T-cell (primary cell): ENCODE data around the gene ABCB4. TPM values are rescaled to one million over a fixed set of nuclear protein-coding genes. Genes with fewer than 3 reads are reported as not detected.
"Not testable (repeated sequence)": the region's sequence is repeated elsewhere in the genome, so short reads cannot be mapped to it uniquely, and the experiment has no call there.

Experiments
- ATAC-seq, 4 experiments: fragments of 200-7000 bp in 3 of 4; fragments of 150-1000 bp in 1 of 4; cut with Tn5 transposase; replicated peaks in 1 of 4; 1 replicate in 3 of 4; 2 replicates in 1 of 4; pipeline ENCODE4 v1.10.0; 2021; ENCODE audit warnings: moderate library complexity in 3 of 4, mild to moderate bottlenecking in 2 of 4, moderate number of reproducible peaks in 1 of 4
- CTCF ChIA-PET, 2 donors: fragments of 300-600 bp; sonication (Branson Sonifier 250); formaldehyde crosslinking; loops; one replicate each; lab custom pipeline; 2022; ENCODE audit warnings: antibody characterized with exemption in 2 of 2; lab: Charles Lee
- POLR2A ChIA-PET, 2 donors: fragments of 300-600 bp; sonication (Branson Sonifier 250); formaldehyde crosslinking; loops; one replicate each; lab custom pipeline; 2022; ENCODE audit warnings: antibody characterized with exemption in 2 of 2; lab: Charles Lee
- DNase-seq, 35 experiments: peaks; one replicate each; pipeline versions ENCODE4 v3.0.0 to v3.0.0-alpha.2; 2013 to 2023
- H3K27ac ChIP-seq: one replicate; pipeline ENCODE4 v1.5.1; 2013; ENCODE audit warnings: low read length
- H3K27me3 ChIP-seq, 2 experiments: replicated peaks in 1 of 2; 1 replicate in 1 of 2; 2 replicates in 1 of 2; pipeline versions ENCODE4 v1.6.1 to v1.7.0; 2013; ENCODE audit warnings: low read length in 1 of 2, mixed read lengths in 1 of 2; ENCODE audit not compliant: control insufficient read depth in 2 of 2, insufficient read depth in 2 of 2; ENCODE audit errors: extremely low read depth in 1 of 2
- H3K36me3 ChIP-seq, 2 donors: 1 replicate in 1 of 2; 2 replicates in 1 of 2; pipeline versions ENCODE4 v1.6.1 to v1.7.0; 2013; ENCODE audit warnings: low read length in 1 of 2; ENCODE audit not compliant: control insufficient read depth in 2 of 2, insufficient read depth in 1 of 2; ENCODE audit errors: extremely low read depth in 1 of 2
- H3K4me1 ChIP-seq, 2 experiments: 1 replicate in 1 of 2; 2 replicates in 1 of 2; pipeline versions ENCODE4 v1.6.1 to v1.7.0; 2013; ENCODE audit warnings: low read length in 2 of 2, mixed read lengths in 1 of 2; ENCODE audit not compliant: insufficient read depth in 2 of 2, control insufficient read depth in 1 of 2; ENCODE audit errors: extremely low read depth in 1 of 2
- H3K4me3 ChIP-seq, 2 donors: 1 replicate in 1 of 2; 2 replicates in 1 of 2; pipeline versions ENCODE4 v1.5.1 to v1.7.0; 2013; ENCODE audit warnings: mild to moderate bottlenecking in 2 of 2, low read length in 1 of 2, moderate library complexity in 1 of 2; ENCODE audit not compliant: control insufficient read depth in 1 of 2; ENCODE audit errors: extremely low read depth in 1 of 2
- H3K9me3 ChIP-seq: 2 replicates; pipeline ENCODE4 v1.7.0; 2013
- H3K27ac Mint-ChIP-seq, 2 donors: one replicate each; pipeline ENCODE4 v1.8.0; 2020 to 2021; ENCODE audit warnings: mild to moderate bottlenecking in 2 of 2, mixed read lengths in 2 of 2
- H3K27me3 Mint-ChIP-seq, 2 donors: one replicate each; pipeline ENCODE4 v1.8.0; 2021 to 2022; ENCODE audit warnings: mixed read lengths in 2 of 2
- H3K36me3 Mint-ChIP-seq: one replicate; pipeline ENCODE4 v1.8.0; 2021; ENCODE audit warnings: mixed read lengths
- H3K4me1 Mint-ChIP-seq, 3 donors: one replicate each; pipeline ENCODE4 v1.8.0; 2020 to 2022; ENCODE audit warnings: mixed read lengths in 3 of 3, mild to moderate bottlenecking in 1 of 3
- H3K4me3 Mint-ChIP-seq, 3 donors: one replicate each; pipeline ENCODE4 v1.8.0; 2020 to 2022; ENCODE audit warnings: mild to moderate bottlenecking in 3 of 3, mixed read lengths in 3 of 3, moderate library complexity in 3 of 3
- H3K9me3 Mint-ChIP-seq, 3 donors: one replicate each; pipeline ENCODE4 v1.8.0; 2020 to 2022; ENCODE audit warnings: mixed read lengths in 3 of 3
- WGBS: methylation state at CpG from one replicate; pipeline ENCODE4 v1.1.5; 2013; ENCODE audit warnings: missing lambda C conversion rate; ENCODE audit not compliant: insufficient coverage; 5-methylcytosine and 5-hydroxymethylcytosine counted together
- total RNA-seq, 35 experiments: library from RNA in 6 of 35; stranded (reverse) in 6 of 35; fragments of 120-200 nt in 1 of 35; gene quantifications; one replicate each; pipeline versions ENCODE4 v1.2.1 to v1.2.4 and lab custom pipeline; 2013 to 2026

Gene ABCB4
- total RNA-seq, 5 donors from 2014 or later (not counting 1 experiment from before 2014, with no cell fraction given) = 0.12 to 2.0 (median 0.60) TPM

- ATAC-seq, H3K36me3 ChIP-seq, H3K4me1 Mint-ChIP-seq, H3K4me3 ChIP-seq, DNase-seq, H3K4me3 Mint-ChIP-seq, H3K9me3 Mint-ChIP-seq, POLR2A ChIA-PET, H3K9me3 ChIP-seq, H3K36me3 Mint-ChIP-seq, H3K27ac Mint-ChIP-seq, H3K27ac ChIP-seq, H3K4me1 ChIP-seq: not testable (repeated sequence)
- H3K27me3 Mint-ChIP-seq = peaks cover 11 to 25% of the 10 kb centered on the region in 2 donors
- CTCF ChIA-PET = interaction anchor here in 1 of 2 donors (0.6 to 0.7 kb wide), 2 partner anchors 23 to 554 kb away, joined by 3 read pairs; no protein-coding TSS in a partner anchor
- WGBS = no CpG with 5 or more reads among the region's 3 CpGs
- peaks cover 0 to 10% of the 10 kb centered on the region in 2 experiments for H3K27me3 ChIP-seq
Observed at GRCh38 chr7:87460444-87460843, 15.0 kb downstream of the ABCB4 start.

GRCh38 chr7:87459941-87460340, 15.5 kb downstream of the ABCB4 start:
- Mint-ChIP-seq H3K36me3 (no peaks in the 10 kb centered on the region), H3K4me3 (no peak overlapping the region), H3K27me3 (peaks cover 11 to 25% of the 10 kb centered on the region in 2 donors), H3K4me1 (no peaks in the 10 kb centered on the region), H3K9me3 (no peaks in the 10 kb centered on the region), H3K27ac (no peak overlapping the region)
- ATAC-seq (no peak), DNase-seq (no peak)
- Histone ChIP-seq H3K36me3 (no peaks in the 10 kb centered on the region), H3K4me3 (no peak overlapping the region), H3K9me3 (no peaks in the 10 kb centered on the region), H3K27ac (no peak overlapping the region), H3K27me3 (peaks cover 0 to 6% of the 10 kb centered on the region in 2 experiments), H3K4me1 (no peaks in the 10 kb centered on the region)
- CTCF ChIA-PET = interaction anchor here in 1 of 2 donors (0.7 kb wide), 1 partner anchor 24 kb away, joined by 3 read pairs; no protein-coding TSS in a partner anchor
- WGBS = 63% methylated on average over 1 of the region's 2 CpGs
- POLR2A ChIA-PET = no interaction called here

DNA sequence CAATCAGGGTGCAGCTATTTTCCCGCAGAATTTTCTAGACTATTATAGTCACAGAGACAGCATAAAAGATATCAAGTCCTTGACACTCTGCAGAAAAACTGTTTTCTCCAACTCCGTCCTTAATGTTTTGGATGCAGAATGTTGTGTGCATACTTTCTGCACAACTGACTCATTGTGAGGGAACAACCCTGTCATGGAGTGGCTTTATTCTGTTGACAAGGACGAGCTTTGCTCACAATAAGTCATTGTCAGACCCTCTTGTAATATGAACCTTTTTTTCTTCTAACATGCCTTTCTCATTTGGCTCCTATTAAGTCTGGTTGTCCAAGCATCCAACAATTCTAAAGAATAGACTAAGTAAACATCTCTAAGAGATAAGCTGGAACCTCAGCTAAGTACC, 17.3 kb downstream of the ABCB4 start:
- no peak for DNase-seq
- Histone ChIP-seq H3K4me1 (no peaks in the 10 kb centered on the region), H3K36me3 (no peaks in the 10 kb centered on the region), H3K9me3 (no peaks in the 10 kb centered on the region), H3K4me3 (no peak overlapping the region), H3K27ac (no peak overlapping the region), H3K27me3 (peaks cover 0 to 6% of the 10 kb centered on the region in 2 experiments)
- Mint-ChIP-seq H3K27ac (no peak overlapping the region), H3K4me1 (no peaks in the 10 kb centered on the region), H3K36me3 (no peaks in the 10 kb centered on the region), H3K27me3 (peaks cover 10 to 15% of the 10 kb centered on the region in 2 donors), H3K9me3 (no peaks in the 10 kb centered on the region), H3K4me3 (no peak overlapping the region)
- ChIA-PET CTCF (no interaction called here), POLR2A (no interaction called here)
- no CpG with 5 or more reads among the region's 3 CpGs for WGBS
- no peak for ATAC-seq

DNA sequence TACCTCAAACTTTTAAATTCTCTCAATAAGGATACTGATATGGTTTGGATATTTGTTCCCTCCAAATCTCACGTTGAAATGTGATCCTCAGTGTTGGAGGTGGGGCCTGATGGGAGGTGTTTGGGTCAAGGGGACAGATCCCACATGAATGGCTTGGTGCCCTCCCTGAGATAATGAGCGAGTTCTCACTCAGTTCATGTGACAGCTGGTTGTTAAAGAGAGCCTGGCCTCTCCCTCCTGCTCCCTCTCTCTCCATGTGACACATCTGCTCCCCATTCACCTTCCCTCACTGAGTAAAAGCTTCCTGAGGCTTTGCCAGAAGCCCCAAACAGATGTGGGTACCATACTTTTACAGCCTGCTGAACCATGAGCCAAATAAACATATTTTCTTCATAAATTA, 19.2 kb downstream of the ABCB4 start:
- Mint-ChIP-seq H3K4me3 (no peak overlapping the region), H3K4me1 (no peaks in the 10 kb centered on the region), H3K9me3 (no peaks in the 10 kb centered on the region), H3K27ac (no peak overlapping the region), H3K27me3 (peaks cover 7 to 22% of the 10 kb centered on the region in 2 donors), H3K36me3 (no peaks in the 10 kb centered on the region)
- ChIA-PET CTCF (no interaction called here), POLR2A (interaction anchor here in 1 of 2 donors (0.6 kb wide), 1 partner anchor 135 kb away, joined by 3 read pairs; no protein-coding TSS in a partner anchor)
- no peaks in the 10 kb centered on the region for H3K4me1 ChIP-seq
- DNase-seq (no peak), ATAC-seq (no peak)
- H3K36me3 ChIP-seq = no peaks in the 10 kb centered on the region
- no peak overlapping the region for H3K4me3 ChIP-seq
- H3K27me3 ChIP-seq = peaks cover 0 to 6% of the 10 kb centered on the region in 2 experiments
- WGBS = 43% methylated on average over 1 of the region's 2 CpGs
- H3K9me3 ChIP-seq = no peaks in the 10 kb centered on the region
- H3K27ac ChIP-seq = no peak overlapping the region

- no peaks in the 10 kb centered on the region for H3K9me3 Mint-ChIP-seq
- no peaks in the 10 kb centered on the region for H3K4me1 Mint-ChIP-seq
- no peak overlapping the region for H3K4me3 Mint-ChIP-seq
- no CpG with 5 or more reads among the region's 4 CpGs for WGBS
- no peaks in the 10 kb centered on the region for H3K9me3 ChIP-seq
- no peaks in the 10 kb centered on the region for H3K36me3 ChIP-seq
- no peak overlapping the region for H3K4me3 ChIP-seq
- H3K27me3 ChIP-seq = peaks cover 0 to 6% of the 10 kb centered on the region in 2 experiments
- no peaks in the 10 kb centered on the region for H3K36me3 Mint-ChIP-seq
- H3K27me3 Mint-ChIP-seq = peaks cover 10 to 20% of the 10 kb centered on the region in 2 donors
- no peak overlapping the region for H3K27ac ChIP-seq
- no peaks in the 10 kb centered on the region for H3K4me1 ChIP-seq
- DNase-seq = no peak
- ChIA-PET CTCF (interaction anchor here in 1 of 2 donors (0.7 kb wide), 1 partner anchor 156 kb away, joined by 4 read pairs; no protein-coding TSS in a partner anchor), POLR2A (no interaction called here)
- no peak overlapping the region for H3K27ac Mint-ChIP-seq
- no peak for ATAC-seq
Observed at GRCh38 chr7:87452279-87452678, 23.2 kb downstream of the ABCB4 start.

DNA sequence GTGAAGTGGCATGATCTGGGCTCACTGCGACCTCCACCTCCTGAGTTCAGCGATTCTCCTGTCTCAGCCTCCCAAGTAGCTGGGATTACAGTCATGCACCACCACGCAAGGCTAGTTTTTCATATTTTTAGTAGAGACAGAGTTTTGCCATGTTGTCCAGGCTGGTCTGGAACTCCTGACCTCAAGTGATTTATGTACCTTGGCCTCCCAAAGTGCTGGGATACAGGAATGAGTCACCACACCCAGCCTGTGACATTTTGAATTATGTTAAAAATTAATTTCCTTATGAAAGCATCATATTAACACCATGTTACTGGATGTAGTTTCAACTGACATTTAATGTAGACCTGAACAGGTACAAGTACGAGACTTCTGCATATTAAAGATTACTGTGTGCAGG, 24.3 kb downstream of the ABCB4 start:
- DNase-seq (no peak), ATAC-seq (no peak)
- Mint-ChIP-seq H3K4me3 (no peak overlapping the region), H3K4me1 (no peaks in the 10 kb centered on the region), H3K27me3 (peaks cover 10 to 20% of the 10 kb centered on the region in 2 donors), H3K36me3 (no peaks in the 10 kb centered on the region), H3K9me3 (no peaks in the 10 kb centered on the region), H3K27ac (no peak overlapping the region)
- ChIA-PET POLR2A (no interaction called here), CTCF (no interaction called here)
- Histone ChIP-seq H3K4me1 (no peaks in the 10 kb centered on the region), H3K27ac (no peak overlapping the region), H3K36me3 (no peaks in the 10 kb centered on the region), H3K27me3 (peaks cover 0 to 3% of the 10 kb centered on the region in 2 experiments), H3K4me3 (no peak overlapping the region), H3K9me3 (no peaks in the 10 kb centered on the region)
- 90% methylated on average over 2 of the region's 4 CpGs for WGBS
